Transverse colon (tissue), 4 donors: ENCODE data around the gene TBC1D17. TPM values are rescaled to one million over a fixed set of nuclear protein-coding genes. Genes with fewer than 3 reads are reported as not detected.
"Not testable (repeated sequence)": the region's sequence is repeated elsewhere in the genome, so short reads cannot be mapped to it uniquely, and the experiment has no call there.

ENCODE experiments used
- DNase-seq: peaks from one replicate; pipeline ENCODE4 v3.0.0-alpha.2; 2019
- H3K27ac ChIP-seq, 4 donors: fragments of 200-600 bp; sonication (generic); 2 replicates each; pipeline ENCODE4 v1.5.1; 2016 to 2018; ENCODE audit warnings: inconsistent platforms in 4 of 4
- H3K27me3 ChIP-seq: fragments of 200-600 bp; sonication (generic); 2 replicates; pipeline ENCODE4 v1.5.1; 2017; ENCODE audit warnings: inconsistent platforms
- H3K36me3 ChIP-seq, 4 donors: fragments of 200-600 bp; sonication (generic); 2 replicates each; pipeline ENCODE4 v1.5.1; 2017 to 2019; ENCODE audit warnings: inconsistent platforms in 4 of 4
- H3K4me1 ChIP-seq, 4 donors: fragments of 200-600 bp; sonication (generic); 2 replicates each; pipeline ENCODE4 v1.5.1; 2017 to 2020; ENCODE audit warnings: inconsistent platforms in 4 of 4
- H3K4me3 ChIP-seq, 4 donors: fragments of 200-600 bp; sonication (generic); 1 replicate in 1 of 4; 2 replicates in 3 of 4; pipeline versions ENCODE4 v1.5.1 to v1.6.1; 2017 to 2019; ENCODE audit warnings: inconsistent platforms in 4 of 4
- H3K9me3 ChIP-seq, 2 donors: fragments of 200-600 bp; sonication (generic); 2 replicates each; pipeline ENCODE4 v1.5.1; 2017 to 2019; ENCODE audit warnings: inconsistent platforms in 2 of 2
- EP300 ChIP-seq: sonication (generic); formaldehyde crosslinking; IDR thresholded peaks from one replicate; pipeline ENCODE4 v1.6.1; 2017; ENCODE audit warnings: antibody characterized with exemption, low read depth
- POLR2A ChIP-seq: fragments of 450-650 bp; IDR thresholded peaks from one replicate; pipeline ENCODE4 v1.6.1; 2016; ENCODE audit warnings: antibody characterized with exemption, mild to moderate bottlenecking, moderate library complexity
- POLR2AphosphoS5 ChIP-seq, 3 donors: sonication (generic); formaldehyde crosslinking; IDR thresholded peaks; one replicate each; pipeline ENCODE4 v1.6.1; 2016; ENCODE audit warnings: antibody characterized with exemption in 3 of 3
- WGBS, 2 donors: methylation state at CpG; one replicate each; pipeline ENCODE4 v1.1.5; 2018; ENCODE audit warnings: low coverage in 1 of 2; 5-methylcytosine and 5-hydroxymethylcytosine counted together
- in situ Hi-C, 4 donors: fragments of 200-750 bp; cut with MboI; loops; one replicate each; pipeline versions ENCODE4 v1.15.0 to v1.15.1; 2017; ENCODE audit warnings: low sequenced_read_pairs in 3 of 4, low pct_ligation_motif_present in 1 of 4, low pct_unique_long_range_greater_than_20kb in 1 of 4
- intact Hi-C: fragments of 100-400 bp; cut with DNase I; formaldehyde crosslinking; loops from one replicate; pipeline ENCODE4 v1.15.1; 2023; ENCODE audit warnings: low total_unique reads
- total RNA-seq, 4 donors: library from RNA; depleted of rRNA; stranded (reverse); fragments of >200 nt; gene quantifications; one replicate each; pipeline ENCODE4 v1.1.0, GENCODE V29; 2016
- TF ChIP-seq, protein P1 (sequence below), 5 experiments: fragments of 200-600 bp in 3 of 5; fragments of 450-650 bp in 2 of 5; sonication (generic) in 3 of 5; IDR thresholded peaks; 1 replicate in 2 of 5; 2 replicates in 3 of 5; pipeline ENCODE4 v1.5.1; 2016 to 2017; ENCODE audit warnings: antibody characterized with exemption in 5 of 5, inconsistent platforms in 3 of 5, mild to moderate bottlenecking in 2 of 5, moderate library complexity in 1 of 5

The TBC1D17 gene
- total RNA-seq, 4 donors from 2014 or later: 26.4 to 80.8 (median 47.9) TPM

DNA sequence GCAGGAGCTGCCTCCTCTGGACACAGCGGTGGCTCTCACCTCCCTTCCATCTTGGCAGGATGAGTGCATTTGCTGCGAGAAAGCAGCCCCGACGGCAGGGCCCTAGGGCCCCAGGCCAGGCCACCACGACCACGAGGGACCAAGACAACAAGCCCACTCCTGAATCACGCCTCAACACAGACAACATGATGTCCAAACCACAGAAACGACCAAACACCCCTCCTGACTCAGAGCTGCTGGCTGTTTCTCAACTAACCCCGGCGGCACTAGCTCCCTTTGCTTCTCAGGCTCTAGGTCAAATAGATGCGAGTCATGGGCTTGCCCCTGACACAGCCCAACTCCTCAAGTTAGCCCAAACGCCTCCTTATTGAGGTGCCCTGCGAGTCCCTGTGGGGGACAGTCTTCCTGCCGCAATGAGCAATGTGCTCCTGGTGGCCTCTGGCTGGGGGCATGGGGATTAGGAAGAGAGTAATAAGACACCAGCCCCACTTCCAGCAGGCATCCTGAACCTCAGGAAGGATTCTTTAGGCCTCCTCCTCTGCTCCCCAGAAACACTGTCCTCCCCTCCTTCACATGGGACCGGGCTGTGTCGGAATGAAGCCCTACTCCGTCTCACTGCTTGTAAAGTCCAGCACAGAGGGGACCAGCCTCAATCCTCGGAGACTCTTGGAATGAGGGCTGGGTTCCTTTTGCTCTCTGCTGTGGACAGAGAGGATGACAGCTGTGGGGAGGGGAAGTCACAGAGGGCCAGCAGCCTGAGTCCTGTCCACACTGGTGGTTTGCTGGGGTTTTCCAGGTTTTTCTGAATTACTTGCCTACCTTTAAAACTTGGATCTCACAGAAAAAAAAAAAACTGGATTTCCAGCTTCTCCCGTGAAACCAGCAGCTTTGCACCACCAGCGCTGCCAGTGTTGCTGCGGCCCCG is 44.6 kb downstream of the TBC1D17 start:
- intact Hi-C loops: no loop called here
- DNase-seq: no peak
- Histone ChIP-seq H3K4me3 (no peak overlapping the region), H3K27ac (no peak overlapping the region), H3K36me3 (no peaks in the 10 kb centered on the region), H3K4me1 (peaks cover 0 to 3% (median under 1%) of the 10 kb centered on the region in 4 donors), H3K27me3 (no peaks in the 10 kb centered on the region), H3K9me3 (no peaks in the 10 kb centered on the region)
- in situ Hi-C loops: no loop called here
- 81% methylated on average over 22 of the region's 22 CpGs; no CpG with 5 or more reads in 1 of the 2 donors for WGBS, 2 donors
- no peak for TF ChIP-seq POLR2A
- TF ChIP-seq, protein P1, sequence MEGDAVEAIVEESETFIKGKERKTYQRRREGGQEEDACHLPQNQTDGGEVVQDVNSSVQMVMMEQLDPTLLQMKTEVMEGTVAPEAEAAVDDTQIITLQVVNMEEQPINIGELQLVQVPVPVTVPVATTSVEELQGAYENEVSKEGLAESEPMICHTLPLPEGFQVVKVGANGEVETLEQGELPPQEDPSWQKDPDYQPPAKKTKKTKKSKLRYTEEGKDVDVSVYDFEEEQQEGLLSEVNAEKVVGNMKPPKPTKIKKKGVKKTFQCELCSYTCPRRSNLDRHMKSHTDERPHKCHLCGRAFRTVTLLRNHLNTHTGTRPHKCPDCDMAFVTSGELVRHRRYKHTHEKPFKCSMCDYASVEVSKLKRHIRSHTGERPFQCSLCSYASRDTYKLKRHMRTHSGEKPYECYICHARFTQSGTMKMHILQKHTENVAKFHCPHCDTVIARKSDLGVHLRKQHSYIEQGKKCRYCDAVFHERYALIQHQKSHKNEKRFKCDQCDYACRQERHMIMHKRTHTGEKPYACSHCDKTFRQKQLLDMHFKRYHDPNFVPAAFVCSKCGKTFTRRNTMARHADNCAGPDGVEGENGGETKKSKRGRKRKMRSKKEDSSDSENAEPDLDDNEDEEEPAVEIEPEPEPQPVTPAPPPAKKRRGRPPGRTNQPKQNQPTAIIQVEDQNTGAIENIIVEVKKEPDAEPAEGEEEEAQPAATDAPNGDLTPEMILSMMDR (IDR thresholded peaks at IDR 0.05): no peak
- no peak for TF ChIP-seq POLR2AphosphoS5 (IDR thresholded peaks at IDR 0.05)
- no peak for TF ChIP-seq EP300

DNA sequence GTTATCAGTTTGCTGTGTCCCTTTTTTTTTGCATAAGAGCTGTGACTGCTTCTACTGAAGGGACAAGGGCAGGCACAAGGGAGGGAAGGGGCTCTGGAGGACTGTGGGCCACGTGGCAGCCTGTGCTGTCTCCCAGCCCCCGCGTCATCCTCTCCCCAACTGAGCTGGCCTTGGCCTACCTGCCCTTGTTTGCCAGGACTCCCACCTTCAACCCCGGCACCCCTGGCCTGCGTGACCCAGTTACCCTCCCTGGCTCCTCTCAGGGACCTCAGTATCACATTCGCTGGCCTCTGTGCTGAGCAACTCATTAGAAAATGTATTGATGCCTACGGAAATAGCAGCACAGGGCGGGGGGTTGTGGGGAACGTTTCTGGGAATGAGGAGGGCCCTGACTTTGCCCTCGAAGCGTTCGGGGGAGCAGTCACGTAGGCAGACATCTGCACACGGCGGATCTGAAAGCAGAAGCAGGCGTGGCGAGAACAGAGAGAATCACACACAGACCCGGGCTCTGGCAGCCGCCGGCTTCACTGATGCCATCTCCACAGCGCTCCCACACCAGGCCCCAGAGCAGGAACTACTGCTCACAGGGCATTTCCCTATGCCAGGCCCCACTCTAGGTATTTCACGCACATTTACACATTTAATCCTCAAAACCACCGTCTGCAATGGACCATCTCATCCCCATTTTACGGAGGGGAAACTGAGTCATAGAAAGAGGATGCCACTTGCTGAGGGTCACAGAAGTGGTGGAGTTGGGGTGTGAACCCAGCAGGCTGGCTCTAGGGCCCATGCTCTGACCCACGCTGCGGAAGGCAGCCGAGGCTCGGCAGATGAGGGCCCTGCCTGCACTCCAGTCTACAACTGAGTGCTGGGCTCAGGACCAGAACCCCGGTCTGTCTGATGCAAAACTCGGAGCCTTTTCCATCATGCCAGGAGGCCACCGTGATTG is 45.8 kb downstream of the TBC1D17 start:
- no peaks in the 10 kb centered on the region for H3K36me3 ChIP-seq

DNA sequence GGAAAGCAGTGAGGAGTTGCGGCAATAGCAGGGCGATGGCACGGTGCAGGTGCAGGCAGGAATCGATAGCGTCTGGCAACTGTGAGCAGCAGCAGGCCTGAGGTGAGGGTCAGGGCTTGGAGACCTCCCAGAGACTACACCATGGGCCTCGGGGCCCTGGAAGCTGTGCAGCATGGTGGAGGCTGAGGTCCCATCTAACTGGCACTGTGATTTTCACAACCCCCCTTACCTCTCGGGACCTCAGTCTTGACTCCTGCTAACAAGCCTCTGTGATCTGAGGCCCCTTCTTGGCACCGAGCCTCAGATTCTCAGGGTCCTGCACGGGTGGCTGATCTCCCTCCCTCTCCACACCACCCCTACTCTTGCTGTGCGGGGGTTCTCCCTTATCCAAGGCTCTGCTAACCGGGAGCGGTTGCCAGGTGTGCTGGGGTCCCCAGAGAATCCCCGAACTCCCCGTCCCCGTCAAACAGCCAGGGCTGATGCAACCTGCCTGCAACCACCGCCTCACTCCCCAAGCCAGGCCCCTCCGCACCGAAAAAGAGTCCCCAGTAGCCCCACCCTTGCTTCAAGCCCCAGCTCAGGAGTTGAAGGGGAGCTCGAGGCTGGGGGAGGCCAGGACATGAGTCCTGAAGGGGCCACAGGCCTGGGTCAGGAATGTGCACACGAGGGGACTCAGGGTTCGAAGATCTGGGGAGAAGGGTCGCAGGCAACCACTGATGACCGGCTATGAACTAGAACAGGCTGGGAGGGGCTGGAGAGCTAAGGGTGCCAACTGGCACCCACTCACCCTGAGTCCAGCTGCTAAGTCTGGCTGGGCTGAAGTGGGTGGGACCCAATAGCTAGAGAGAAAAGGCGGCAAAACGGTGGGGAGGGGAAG is 46.7 kb downstream of the TBC1D17 start:
- intact Hi-C loops: no loop called here
- TF ChIP-seq POLR2AphosphoS5 (IDR thresholded peaks at IDR 0.05): no peak
- TF ChIP-seq, protein P1 (IDR thresholded peaks at IDR 0.05): no peak
- no peak for TF ChIP-seq EP300
- TF ChIP-seq POLR2A: no peak
- Histone ChIP-seq H3K4me3 (no peak overlapping the region), H3K9me3 (no peaks in the 10 kb centered on the region), H3K4me1 (peaks cover 5 to 18% (median 12%) of the 10 kb centered on the region in 4 donors), H3K27ac (peak overlapping the region in 1 of 4 donors; percentile 30), H3K36me3 (no peaks in the 10 kb centered on the region), H3K27me3 (no peaks in the 10 kb centered on the region)
- 83% methylated on average over 25 of the region's 25 CpGs; no CpG with 5 or more reads in 1 of the 2 donors for WGBS, 2 donors
- DNase-seq: peak; percentile 33
- in situ Hi-C loops: no loop called here

More for the DNA sequence above, 45.8 kb downstream of the TBC1D17 start:
- WGBS, 2 donors: 84 to 92% methylated on average over 2 to 29 of the region's 31 CpGs
- no peak overlapping the region for H3K4me3 ChIP-seq
- peak overlapping the region in 1 of 4 donors; percentile 30 for H3K27ac ChIP-seq
- TF ChIP-seq, protein P1 (IDR thresholded peaks at IDR 0.05): no peak
- TF ChIP-seq EP300 (no peak), POLR2A (no peak), POLR2AphosphoS5 (IDR thresholded peaks at IDR 0.05) (no peak)
- peak; percentile 46 for DNase-seq
- in situ Hi-C loops: no loop called here
- peaks cover 5 to 14% (median 10%) of the 10 kb centered on the region in 4 donors for H3K4me1 ChIP-seq
- no peaks in the 10 kb centered on the region for H3K27me3 ChIP-seq
- H3K9me3 ChIP-seq: no peaks in the 10 kb centered on the region
- intact Hi-C loops: no loop called here

DNA sequence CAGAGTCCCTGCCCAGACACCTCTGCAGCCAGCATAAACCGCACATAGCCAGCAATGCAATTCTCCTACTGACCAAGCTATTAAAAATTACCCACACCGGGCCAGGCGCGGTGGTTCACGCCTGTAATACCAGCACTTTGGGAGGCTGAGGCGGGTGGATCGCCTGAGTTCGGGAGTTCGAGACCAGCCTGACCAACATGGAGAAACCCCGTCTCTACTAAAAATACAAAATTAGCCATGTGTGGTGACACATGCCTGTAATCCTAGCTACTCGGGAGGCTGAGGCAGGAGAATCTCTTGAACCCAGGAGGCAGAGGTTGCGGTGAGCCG is 47.3 kb downstream of the TBC1D17 start:
- in situ Hi-C loops, intact Hi-C loops, H3K36me3 ChIP-seq, H3K4me3 ChIP-seq, H3K9me3 ChIP-seq, H3K27me3 ChIP-seq, DNase-seq: not testable (repeated sequence)
- 86 to 94% methylated on average over 8 to 11 of the region's 13 CpGs for WGBS, 2 donors
- Histone ChIP-seq H3K27ac (peak overlapping the region in 1 of 4 donors; percentile 30), H3K4me1 (peaks cover 5 to 18% (median 12%) of the 10 kb centered on the region in 4 donors)
